ENCODE measurements around the gene HNRNPAB.

GRCh38 chr5:178256746-178257145 is 52.4 kb downstream of the HNRNPAB start:
- no peak for TF ChIP-seq CTCF (IDR thresholded peaks at IDR 0.05)
- TF ChIP-seq POLR2A (IDR thresholded peaks at IDR 0.05): no peak
